DOHH2 (cell line): ENCODE results near the gene MAPKBP1.
"Not testable (repeated sequence)": the region's sequence is repeated elsewhere in the genome, so short reads cannot be mapped to it uniquely, and the experiment has no call there.

Source experiments
- H3F3A ChIP-seq: fragments of 200-600 bp; sonication (generic), shearing (Covaris generic); 2 replicates; pipeline ENCODE4 v1.6.0; 2016; ENCODE audit warnings: antibody characterized with exemption, mild to moderate bottlenecking; ENCODE audit not compliant: control insufficient read depth, insufficient read depth
- H3K27ac ChIP-seq: fragments of 200-600 bp; sonication (generic); 2 replicates; pipeline ENCODE4 v1.5.1; 2014; ENCODE audit warnings: low read depth, mild to moderate bottlenecking, low read length, moderate library complexity
- H3K27me3 ChIP-seq: fragments of 200-600 bp; sonication (generic); 2 replicates; pipeline ENCODE4 v1.6.1; 2014; ENCODE audit warnings: mild to moderate bottlenecking, low read length, mixed read lengths; ENCODE audit not compliant: control insufficient read depth
- H3K36me3 ChIP-seq: fragments of 200-600 bp; sonication (generic); 2 replicates; pipeline ENCODE4 v1.6.1; 2014; ENCODE audit warnings: mild to moderate bottlenecking, low read length, moderate library complexity, mixed read lengths; ENCODE audit not compliant: control insufficient read depth
- H3K4me1 ChIP-seq: fragments of 200-600 bp; sonication (generic); 2 replicates; pipeline ENCODE4 v1.6.1; 2014; ENCODE audit warnings: mild to moderate bottlenecking, low read length, mixed read lengths; ENCODE audit not compliant: control insufficient read depth
- H3K4me2 ChIP-seq: fragments of 200-600 bp; sonication (generic); 2 replicates; pipeline ENCODE4 v1.6.0; 2014; ENCODE audit warnings: mild to moderate bottlenecking, low read length, moderate library complexity
- H3K4me3 ChIP-seq: fragments of 200-600 bp; sonication (generic); 2 replicates; pipeline ENCODE4 v1.5.1; 2014; ENCODE audit warnings: mild to moderate bottlenecking, low read length, mixed read lengths
- H3K79me2 ChIP-seq: fragments of 200-600 bp; sonication (generic); 2 replicates; pipeline ENCODE4 v1.6.1; 2014; ENCODE audit warnings: mild to moderate bottlenecking, low read length, mixed read lengths; ENCODE audit not compliant: control insufficient read depth
- H3K9me2 ChIP-seq: fragments of 200-600 bp; sonication (generic); replicated peaks from 2 replicates; pipeline ENCODE4 v1.6.1; 2014; ENCODE audit warnings: mild to moderate bottlenecking, low read length, mixed read lengths; ENCODE audit not compliant: control insufficient read depth
- H3K9me3 ChIP-seq: fragments of 200-600 bp; sonication (generic); 2 replicates; pipeline ENCODE4 v1.6.1; 2014; ENCODE audit warnings: antibody characterized with exemption, low read length, mixed read lengths; ENCODE audit not compliant: control insufficient read depth, insufficient read depth
- H4K20me1 ChIP-seq: fragments of 200-600 bp; sonication (generic); 2 replicates; pipeline ENCODE4 v1.6.0; 2014; ENCODE audit warnings: low read depth, mild to moderate bottlenecking, antibody characterized with exemption, low read length, moderate library complexity; ENCODE audit not compliant: control insufficient read depth, insufficient read depth
- CTCF ChIP-seq: fragments of 200-600 bp; sonication (generic); IDR thresholded peaks from one replicate; pipeline ENCODE4 v1.5.1; 2014; ENCODE audit warnings: antibody characterized with exemption, mild to moderate bottlenecking, low read depth, low read length; ENCODE audit not compliant: poor library complexity, severe bottlenecking
- EZH2phosphoT487 ChIP-seq: fragments of 200-600 bp; sonication (generic); IDR thresholded peaks from 2 replicates; pipeline ENCODE4 v1.6.1; 2017; ENCODE audit warnings: borderline replicate concordance, mild to moderate bottlenecking, antibody characterized with exemption, low read length, moderate library complexity, mixed read lengths

The MAPKBP1 gene

GRCh38 chr15:41828807-41829141 is 54.5 kb downstream of the MAPKBP1 start:
- Histone ChIP-seq H3K27me3 (no peaks in the 10 kb centered on the region), H3F3A (no peaks in the 10 kb centered on the region), H3K79me2 (no peaks in the 10 kb centered on the region; the same call in 1 of the 2 replicates), H3K36me3 (peaks cover 2% of the 10 kb centered on the region; the same call in 1 of the 2 replicates), H3K9me2 (no peaks in the 10 kb centered on the region), H4K20me1 (no peaks in the 10 kb centered on the region), H3K27ac (no peak overlapping the region), H3K4me3 (peak overlapping the region; percentile 92), H3K4me1 (peaks cover 15% of the 10 kb centered on the region), H3K4me2 (peak overlapping the region; percentile 89), H3K9me3 (no peaks in the 10 kb centered on the region)
- TF ChIP-seq EZH2phosphoT487 (no peak), CTCF (no peak)

GRCh38 chr15:41829959-41830646 is 55.8 kb downstream of the MAPKBP1 start:
- peaks cover 15% of the 10 kb centered on the region for H3K4me1 ChIP-seq

GRCh38 chr15:41831291-41831690 is 57.0 kb downstream of the MAPKBP1 start:
- not testable (repeated sequence) for H3K9me3 ChIP-seq, H4K20me1 ChIP-seq, H3K27me3 ChIP-seq, H3K4me2 ChIP-seq, H3K27ac ChIP-seq, H3K9me2 ChIP-seq, H3F3A ChIP-seq, H3K36me3 ChIP-seq, H3K79me2 ChIP-seq, H3K4me3 ChIP-seq
- H3K4me1 ChIP-seq = peaks cover 15% of the 10 kb centered on the region

More at GRCh38 chr15:41829959-41830646, 55.8 kb downstream of the MAPKBP1 start:
- H4K20me1 ChIP-seq = no peaks in the 10 kb centered on the region
- H3K4me2 ChIP-seq = no peak overlapping the region
- H3K27ac ChIP-seq = no peak overlapping the region
- H3K9me2 ChIP-seq = no peaks in the 10 kb centered on the region
- no peaks in the 10 kb centered on the region for H3K27me3 ChIP-seq
- no peak overlapping the region for H3K4me3 ChIP-seq
- no peaks in the 10 kb centered on the region for H3F3A ChIP-seq
- no peaks in the 10 kb centered on the region; the same call in 1 of the 2 replicates for H3K79me2 ChIP-seq
- H3K9me3 ChIP-seq = no peaks in the 10 kb centered on the region
- TF ChIP-seq EZH2phosphoT487 (no peak), CTCF (no peak)
- H3K36me3 ChIP-seq = peaks cover 2% of the 10 kb centered on the region; the same call in 1 of the 2 replicates

- Histone ChIP-seq H3K36me3 (peaks cover 2% of the 10 kb centered on the region; the same call in 1 of the 2 replicates), H4K20me1 (no peaks in the 10 kb centered on the region), H3K4me1 (peaks cover 14% of the 10 kb centered on the region), H3K79me2 (no peaks in the 10 kb centered on the region; the same call in 1 of the 2 replicates), H3K9me3 (no peaks in the 10 kb centered on the region), H3K4me2 (no peak overlapping the region), H3K9me2 (no peaks in the 10 kb centered on the region), H3K27ac (no peak overlapping the region), H3F3A (no peaks in the 10 kb centered on the region), H3K27me3 (no peaks in the 10 kb centered on the region), H3K4me3 (no peak overlapping the region)
- TF ChIP-seq CTCF = no peak
- no peak for TF ChIP-seq EZH2phosphoT487
These were observed 57.9 kb downstream of the MAPKBP1 start for GRCh38 chr15:41832208-41832607.
